Natural killer cell (primary cell): Measurements from ENCODE around the gene DBI. TPM values are rescaled to one million over a fixed set of nuclear protein-coding genes. Genes with fewer than 3 reads are reported as not detected.

ENCODE experiments used
- ATAC-seq, 3 donors: fragments of 150-1000 bp in 2 of 3; fragments of 200-7000 bp in 1 of 3; cut with Tn5 transposase; 1 replicate in 1 of 3; 2 replicates in 2 of 3; pipeline ENCODE4 v1.10.0; 2021; ENCODE audit warnings: mild to moderate bottlenecking in 2 of 3, moderate library complexity in 2 of 3
- DNase-seq, 2 donors: peaks; one replicate each; pipeline versions ENCODE4 v3.0.0 to v3.0.0-alpha.2; 2013 to 2021; ENCODE audit warnings: mixed read lengths in 1 of 2
- H3K27ac ChIP-seq: one replicate; pipeline ENCODE4 v1.5.1; 2013; ENCODE audit warnings: mild to moderate bottlenecking, low read length
- H3K27me3 ChIP-seq: one replicate; pipeline ENCODE4 v1.6.1; 2013; ENCODE audit warnings: low read length; ENCODE audit not compliant: control insufficient read depth, insufficient read depth
- H3K36me3 ChIP-seq: one replicate; pipeline ENCODE4 v1.6.1; 2013; ENCODE audit warnings: low read length; ENCODE audit not compliant: control insufficient read depth, insufficient read depth
- H3K4me1 ChIP-seq: one replicate; pipeline ENCODE4 v1.6.1; 2013; ENCODE audit warnings: low read length; ENCODE audit not compliant: control insufficient read depth, insufficient read depth
- H3K4me3 ChIP-seq: one replicate; pipeline ENCODE4 v1.5.1; 2013; ENCODE audit warnings: low read length
- H3K9me3 ChIP-seq: one replicate; pipeline ENCODE4 v1.6.1; 2013; ENCODE audit warnings: low read length; ENCODE audit not compliant: control insufficient read depth, insufficient read depth
- H3K27ac Mint-ChIP-seq, 2 donors: one replicate each; pipeline ENCODE4 v1.8.0; 2022; ENCODE audit warnings: mild to moderate bottlenecking in 2 of 2, mixed read lengths in 2 of 2, moderate library complexity in 1 of 2
- H3K27me3 Mint-ChIP-seq, 2 donors: one replicate each; pipeline ENCODE4 v1.8.0; 2022; ENCODE audit warnings: low read depth in 2 of 2, mixed read lengths in 2 of 2
- H3K36me3 Mint-ChIP-seq: one replicate; pipeline ENCODE4 v1.8.0; 2022; ENCODE audit warnings: mixed read lengths
- H3K4me1 Mint-ChIP-seq, 2 donors: one replicate each; pipeline ENCODE4 v1.8.0; 2022; ENCODE audit warnings: mixed read lengths in 2 of 2
- H3K4me3 Mint-ChIP-seq: one replicate; pipeline ENCODE4 v1.8.0; 2022; ENCODE audit warnings: mild to moderate bottlenecking, moderate library complexity, mixed read lengths
- H3K9me3 Mint-ChIP-seq, 2 donors: one replicate each; pipeline ENCODE4 v1.8.0; 2022; ENCODE audit warnings: mixed read lengths in 2 of 2
- WGBS: methylation state at CpG from one replicate; pipeline ENCODE4 v1.1.7; 2013; ENCODE audit warnings: missing lambda C conversion rate; ENCODE audit not compliant: insufficient coverage; 5-methylcytosine and 5-hydroxymethylcytosine counted together
- intact Hi-C: fragments of 100-400 bp; cut with micrococcal nuclease; formaldehyde crosslinking; loops from one replicate; pipeline ENCODE4 v1.14.2; 2022
- total RNA-seq, 4 donors: library from RNA; stranded (reverse); fragments of 120-200 nt in 1 of 4; gene quantifications; one replicate each; pipeline versions ENCODE4 v1.2.3 to v1.2.4, GENCODE V29; 2013 to 2022
- TF ChIP-seq, protein P1 (sequence below): fragments of 200-600 bp; IDR thresholded peaks from one replicate; pipeline ENCODE4 v1.8.0; 2022; ENCODE audit warnings: antibody characterized with exemption

DBI gene
- total RNA-seq, 3 donors from 2014 or later (not counting 1 experiment from before 2014, with no cell fraction given), result 85.1 to 109 (median 93.2) TPM

DNA sequence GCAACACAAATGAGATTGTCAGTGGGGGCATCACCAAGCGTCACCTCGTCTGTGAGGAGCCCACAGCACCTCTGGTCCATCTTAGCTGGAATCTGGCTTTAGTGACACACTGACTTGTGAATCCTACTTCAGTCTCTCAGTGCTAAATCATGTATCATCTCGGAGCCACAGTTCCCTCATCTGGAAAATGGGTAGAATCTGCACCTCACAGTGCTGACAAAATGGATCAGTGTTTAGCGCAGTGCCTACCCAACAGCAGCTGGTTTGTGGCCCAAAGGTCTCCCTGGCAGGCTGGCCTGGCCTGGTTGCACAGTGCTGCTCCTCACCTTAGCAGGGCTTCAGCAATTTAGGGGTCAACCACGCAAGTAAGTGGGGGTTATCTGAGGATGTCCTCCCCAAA, 10.0 kb downstream of the DBI start:
- DNase-seq, result no peak
- peaks cover 32% of the 10 kb centered on the region for H3K36me3 Mint-ChIP-seq
- Histone ChIP-seq H3K4me1 (no peaks in the 10 kb centered on the region), H3K27ac (no peak overlapping the region), H3K36me3 (peaks cover 19% of the 10 kb centered on the region), H3K9me3 (peaks cover 8% of the 10 kb centered on the region), H3K4me3 (no peak overlapping the region), H3K27me3 (no peaks in the 10 kb centered on the region)
- peak in 1 of 3 donors; percentile 21 for ATAC-seq
- intact Hi-C loops, result no loop called here
- H3K4me1 Mint-ChIP-seq, result peaks cover 0 to 5% of the 10 kb centered on the region in 2 donors
- H3K4me3 Mint-ChIP-seq, result no peak overlapping the region
- no peaks in the 10 kb centered on the region for H3K27me3 Mint-ChIP-seq
- H3K9me3 Mint-ChIP-seq, result peaks cover 3% of the 10 kb centered on the region in 2 donors
- H3K27ac Mint-ChIP-seq, result no peak overlapping the region
- WGBS, result 97% methylated on average over 5 of the region's 5 CpGs
- TF ChIP-seq, protein P1, sequence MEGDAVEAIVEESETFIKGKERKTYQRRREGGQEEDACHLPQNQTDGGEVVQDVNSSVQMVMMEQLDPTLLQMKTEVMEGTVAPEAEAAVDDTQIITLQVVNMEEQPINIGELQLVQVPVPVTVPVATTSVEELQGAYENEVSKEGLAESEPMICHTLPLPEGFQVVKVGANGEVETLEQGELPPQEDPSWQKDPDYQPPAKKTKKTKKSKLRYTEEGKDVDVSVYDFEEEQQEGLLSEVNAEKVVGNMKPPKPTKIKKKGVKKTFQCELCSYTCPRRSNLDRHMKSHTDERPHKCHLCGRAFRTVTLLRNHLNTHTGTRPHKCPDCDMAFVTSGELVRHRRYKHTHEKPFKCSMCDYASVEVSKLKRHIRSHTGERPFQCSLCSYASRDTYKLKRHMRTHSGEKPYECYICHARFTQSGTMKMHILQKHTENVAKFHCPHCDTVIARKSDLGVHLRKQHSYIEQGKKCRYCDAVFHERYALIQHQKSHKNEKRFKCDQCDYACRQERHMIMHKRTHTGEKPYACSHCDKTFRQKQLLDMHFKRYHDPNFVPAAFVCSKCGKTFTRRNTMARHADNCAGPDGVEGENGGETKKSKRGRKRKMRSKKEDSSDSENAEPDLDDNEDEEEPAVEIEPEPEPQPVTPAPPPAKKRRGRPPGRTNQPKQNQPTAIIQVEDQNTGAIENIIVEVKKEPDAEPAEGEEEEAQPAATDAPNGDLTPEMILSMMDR, result no peak

DNA sequence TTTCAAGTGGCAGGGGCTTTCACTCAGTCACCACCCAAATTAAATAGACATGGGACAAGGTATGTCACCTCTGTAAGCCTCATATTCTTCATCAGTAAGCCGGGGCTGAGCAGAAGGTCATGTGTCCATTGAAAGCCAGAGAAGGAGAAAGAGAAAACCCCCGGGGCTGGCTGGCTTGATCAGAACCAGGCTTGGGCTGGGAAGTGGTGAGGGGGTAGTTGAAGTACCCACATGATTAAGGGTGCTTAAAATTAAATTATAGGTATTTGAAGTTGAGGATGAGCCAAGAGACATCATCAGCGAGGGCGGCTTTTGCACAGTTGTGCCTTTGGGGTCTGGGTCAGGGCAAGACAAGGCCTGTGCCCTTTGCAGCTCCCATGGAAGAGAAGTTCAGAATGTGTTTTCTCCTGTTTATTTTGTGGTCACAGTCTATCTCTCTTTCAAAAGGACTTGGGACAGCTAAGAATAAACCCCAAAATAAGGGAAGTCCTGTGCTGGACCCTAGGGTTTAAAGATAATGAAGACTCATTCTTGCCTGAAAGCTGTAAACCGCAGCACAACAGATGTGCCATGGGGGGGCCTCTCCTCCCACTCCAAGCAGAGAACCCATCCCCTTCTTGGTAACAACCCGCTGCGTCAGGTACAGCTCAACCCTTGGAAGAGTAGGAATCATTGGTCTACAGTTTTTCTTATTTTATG, 10.7 kb downstream of the DBI start:
- Histone ChIP-seq H3K27me3 (no peaks in the 10 kb centered on the region), H3K4me3 (no peak overlapping the region), H3K36me3 (peaks cover 13% of the 10 kb centered on the region), H3K27ac (no peak overlapping the region), H3K4me1 (no peaks in the 10 kb centered on the region), H3K9me3 (peaks cover 8% of the 10 kb centered on the region)
- no peak for DNase-seq
- ATAC-seq, result no peak
- WGBS, result 92% methylated on average over 7 of the region's 7 CpGs
- intact Hi-C loops, result no loop called here
- TF ChIP-seq, protein P1, result no peak
- H3K36me3 Mint-ChIP-seq, result peaks cover 26% of the 10 kb centered on the region
- H3K27me3 Mint-ChIP-seq, result no peaks in the 10 kb centered on the region
- no peak overlapping the region for H3K4me3 Mint-ChIP-seq
- H3K9me3 Mint-ChIP-seq, result peaks cover 3% of the 10 kb centered on the region in 2 donors
- no peak overlapping the region for H3K27ac Mint-ChIP-seq
- peaks cover 0 to 5% of the 10 kb centered on the region in 2 donors for H3K4me1 Mint-ChIP-seq

DNA sequence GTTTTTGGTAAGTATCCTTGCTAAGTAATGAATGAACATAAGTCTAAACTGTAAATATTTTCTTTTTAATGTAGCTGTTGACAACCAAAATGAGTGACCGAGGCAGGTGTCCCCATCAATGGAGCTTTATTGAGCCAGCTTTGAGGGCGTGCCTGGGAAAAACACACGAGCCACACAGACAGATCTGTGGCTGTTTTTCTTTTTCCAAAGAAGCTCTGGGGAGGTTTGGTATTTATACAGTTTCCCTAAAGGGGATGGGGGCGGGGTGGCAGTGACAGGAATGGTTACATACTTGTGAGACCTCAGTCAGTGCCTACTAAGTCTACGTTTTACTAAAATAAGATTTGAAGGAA, 11.2 kb downstream of the DBI start:
- DNase-seq, result no peak
- peaks cover 7% of the 10 kb centered on the region for H3K36me3 ChIP-seq
- intact Hi-C loops, result no loop called here
- Mint-ChIP-seq H3K4me1 (peaks cover 0 to under 1% of the 10 kb centered on the region in 2 donors), H3K36me3 (peaks cover 22% of the 10 kb centered on the region), H3K4me3 (no peak overlapping the region), H3K27me3 (no peaks in the 10 kb centered on the region), H3K9me3 (peaks cover 3% of the 10 kb centered on the region in 2 donors), H3K27ac (no peak overlapping the region)
- no peaks in the 10 kb centered on the region for H3K4me1 ChIP-seq
- H3K9me3 ChIP-seq, result peaks cover 8% of the 10 kb centered on the region
- no peaks in the 10 kb centered on the region for H3K27me3 ChIP-seq
- H3K27ac ChIP-seq, result no peak overlapping the region
- TF ChIP-seq, protein P1, result no peak
- no peak overlapping the region for H3K4me3 ChIP-seq
- 87% methylated on average over 5 of the region's 5 CpGs for WGBS
- no peak for ATAC-seq

DNA sequence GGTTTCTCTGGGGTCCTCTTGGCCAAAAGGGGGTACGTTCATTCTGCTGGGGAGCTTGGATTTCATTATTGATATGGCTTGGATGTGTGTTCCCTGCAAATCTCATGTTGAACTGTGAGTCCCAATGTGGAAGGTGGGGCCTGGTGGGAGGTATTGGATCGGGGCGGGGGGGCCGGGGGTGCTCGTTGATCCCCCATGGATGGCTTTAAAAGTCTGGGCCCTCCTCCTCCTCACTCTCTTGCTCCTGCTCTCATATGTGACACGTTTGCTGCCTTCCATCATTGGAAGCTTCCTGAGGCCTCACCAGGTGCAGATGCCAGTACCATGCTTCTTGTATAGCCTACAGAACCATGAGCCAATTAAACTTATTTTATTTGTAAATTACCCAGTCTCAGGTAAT, 11.8 kb downstream of the DBI start:
- peaks cover 2 to 3% of the 10 kb centered on the region in 2 donors for H3K9me3 Mint-ChIP-seq
- Histone ChIP-seq H3K27me3 (no peaks in the 10 kb centered on the region), H3K36me3 (peaks cover 1% of the 10 kb centered on the region), H3K4me1 (no peaks in the 10 kb centered on the region), H3K27ac (no peak overlapping the region), H3K9me3 (peaks cover 2% of the 10 kb centered on the region), H3K4me3 (no peak overlapping the region)
- H3K4me1 Mint-ChIP-seq, result no peaks in the 10 kb centered on the region
- H3K27me3 Mint-ChIP-seq, result peaks cover under 1 to 2% of the 10 kb centered on the region in 2 donors
- H3K36me3 Mint-ChIP-seq, result peaks cover 18% of the 10 kb centered on the region
- H3K4me3 Mint-ChIP-seq, result no peak overlapping the region
- intact Hi-C loops, result no loop called here
- 93% methylated on average over 6 of the region's 6 CpGs for WGBS
- H3K27ac Mint-ChIP-seq, result no peak overlapping the region
- DNase-seq (no peak), ATAC-seq (no peak)
- TF ChIP-seq, protein P1, result no peak
